Eye (tissue), 1 donor: Measurements from ENCODE around the gene KCNK6.
"Not testable (repeated sequence)": the region's sequence is repeated elsewhere in the genome, so short reads cannot be mapped to it uniquely, and the experiment has no call there.

Source experiments
- DNase-seq: peaks from one replicate; pipeline ENCODE4 v3.0.0-alpha.2; 2015

Gene KCNK6

GRCh38 chr19:38324431-38324830 lies 4.8 kb downstream of the KCNK6 start:
- no peak for DNase-seq

GRCh38 chr19:38326591-38326990 lies 6.9 kb downstream of the KCNK6 start:
- no peak for DNase-seq

DNA sequence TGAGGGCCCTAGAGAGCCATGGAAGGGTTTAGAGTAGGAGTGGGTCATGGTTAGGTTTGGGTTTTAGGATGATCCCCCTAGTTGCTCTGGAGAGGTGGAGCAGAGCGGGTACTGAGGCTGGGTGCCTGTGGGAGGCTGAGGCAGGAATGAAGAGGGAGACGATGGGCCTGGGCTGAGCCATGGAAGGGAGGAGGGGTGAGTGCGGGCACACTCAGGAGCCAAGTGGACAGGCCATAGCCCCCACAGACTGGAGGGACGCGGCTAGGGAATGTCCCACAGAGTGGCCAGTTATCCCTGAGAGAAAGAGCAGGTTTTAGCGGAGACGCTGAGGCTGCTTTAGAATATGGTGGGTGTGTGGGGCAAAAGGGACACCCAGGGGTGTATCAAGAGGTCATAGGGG lies 10.0 kb downstream of the KCNK6 start:
- no peak for DNase-seq

GRCh38 chr19:38331728-38332127 lies 12.1 kb downstream of the KCNK6 start:
- DNase-seq = no peak

DNA sequence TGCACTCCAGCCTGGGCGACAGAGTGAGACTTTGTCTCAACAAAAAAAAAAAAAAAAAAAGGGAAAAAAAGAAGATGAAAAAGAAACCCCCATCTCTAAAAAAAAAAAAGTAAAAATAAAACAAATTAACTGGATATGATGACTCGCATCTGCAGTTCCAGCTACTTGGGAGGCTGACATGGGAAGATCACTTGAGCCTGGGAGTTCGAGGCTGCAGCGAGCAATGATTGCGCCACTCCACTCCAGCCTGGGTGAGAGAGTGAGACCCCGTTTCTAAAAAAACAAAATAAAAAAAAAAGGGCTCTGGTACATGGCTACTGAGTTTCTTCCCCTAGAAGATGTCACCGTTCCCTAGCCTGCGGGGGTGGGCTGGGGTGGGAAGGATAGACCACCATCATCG lies 13.6 kb downstream of the KCNK6 start:
- DNase-seq = no peak

DNA sequence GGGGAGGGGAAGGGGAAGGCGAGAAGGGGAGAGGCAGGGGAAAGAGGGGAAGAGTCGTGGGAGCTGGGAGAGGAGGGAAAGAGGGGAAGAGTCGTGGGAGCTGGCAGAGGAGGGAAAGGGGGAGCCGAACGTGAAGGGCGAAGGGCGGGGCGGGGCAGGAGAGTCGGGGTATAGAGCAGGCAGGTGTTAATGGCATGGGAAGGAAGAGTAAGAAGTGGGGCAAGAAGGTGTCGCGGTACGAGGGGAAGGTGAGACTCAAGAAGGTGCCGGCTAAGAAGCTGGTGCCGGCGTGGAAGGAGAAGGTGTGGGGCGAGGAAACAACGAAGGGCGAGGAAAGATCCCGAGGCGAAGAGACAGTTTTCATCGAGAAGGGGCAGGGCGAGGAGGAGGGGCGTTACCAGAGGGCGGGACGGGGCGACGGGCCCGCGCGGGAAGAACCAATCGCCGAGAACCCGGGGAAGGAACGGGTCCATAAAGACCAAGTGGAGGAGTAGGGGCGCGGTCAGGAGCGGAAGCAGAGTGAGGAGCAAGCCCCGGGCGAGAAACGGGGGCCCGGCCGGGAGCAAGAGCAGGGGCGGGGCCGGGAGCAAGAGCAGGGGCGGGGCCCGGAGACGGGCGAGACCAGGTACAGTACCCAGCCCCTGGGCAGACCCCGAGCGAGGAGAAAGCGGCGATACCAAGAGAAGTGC lies 16.4 kb downstream of the KCNK6 start:
- DNase-seq = peak; percentile 97

- peak; percentile 97 for DNase-seq
Measured at GRCh38 chr19:38336638-38337359, 17.2 kb downstream of the KCNK6 start.

DNA sequence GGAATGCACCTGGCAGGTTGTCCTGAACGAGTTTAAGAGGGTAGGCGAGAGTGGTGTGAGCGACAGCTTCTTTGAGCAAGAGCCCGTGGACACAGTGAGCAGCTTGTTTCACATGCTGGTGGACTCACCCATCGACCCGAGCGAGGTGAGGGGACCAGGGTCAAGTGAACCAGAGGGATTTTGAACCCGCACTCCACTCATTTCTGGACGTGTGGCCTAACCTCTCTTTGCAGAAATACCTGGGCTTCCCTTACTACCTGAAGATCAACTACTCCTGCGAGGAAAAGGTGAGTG lies 17.7 kb downstream of the KCNK6 start:
- no peak for DNase-seq

DNA sequence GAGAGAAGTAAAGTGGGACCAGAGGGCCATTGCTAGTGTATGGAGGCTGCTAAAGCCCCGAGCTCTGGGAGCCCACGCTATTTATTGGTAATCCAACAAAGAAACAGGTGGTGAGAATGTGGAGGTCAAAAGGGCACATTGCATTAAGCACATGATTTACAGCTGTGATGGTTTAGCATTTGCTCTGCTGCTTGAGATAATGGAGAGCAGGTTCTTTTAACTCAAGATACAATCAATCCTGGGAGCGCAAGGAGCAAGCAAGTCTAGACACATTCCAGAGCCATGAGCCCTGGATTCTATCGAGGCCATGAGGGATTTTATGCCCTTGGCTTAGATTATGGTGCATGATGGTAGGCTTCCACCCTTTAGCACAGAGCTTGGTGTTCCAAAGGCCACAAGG lies 19.4 kb downstream of the KCNK6 start:
- DNase-seq = not testable (repeated sequence)

DNA sequence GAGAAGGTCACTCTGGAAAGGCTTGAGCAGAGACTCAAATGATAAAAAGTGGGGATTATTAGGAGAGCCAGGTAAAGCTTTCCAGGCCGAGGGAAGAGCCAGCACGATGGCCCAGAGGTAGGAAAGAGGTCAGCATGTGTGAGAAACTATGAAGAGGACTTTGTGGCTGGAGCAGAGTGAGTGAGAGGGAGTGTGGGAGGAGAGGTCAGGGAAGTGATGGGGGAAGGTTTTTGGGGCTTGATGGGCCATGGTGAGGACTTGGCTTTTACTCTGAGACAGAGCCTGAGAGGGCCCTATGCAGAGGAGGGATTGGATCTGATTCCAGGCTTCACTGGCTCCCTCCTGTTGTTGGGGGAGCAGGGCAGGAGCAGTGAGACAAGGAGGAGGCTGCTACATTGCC lies 21.3 kb downstream of the KCNK6 start:
- DNase-seq = no peak

DNA sequence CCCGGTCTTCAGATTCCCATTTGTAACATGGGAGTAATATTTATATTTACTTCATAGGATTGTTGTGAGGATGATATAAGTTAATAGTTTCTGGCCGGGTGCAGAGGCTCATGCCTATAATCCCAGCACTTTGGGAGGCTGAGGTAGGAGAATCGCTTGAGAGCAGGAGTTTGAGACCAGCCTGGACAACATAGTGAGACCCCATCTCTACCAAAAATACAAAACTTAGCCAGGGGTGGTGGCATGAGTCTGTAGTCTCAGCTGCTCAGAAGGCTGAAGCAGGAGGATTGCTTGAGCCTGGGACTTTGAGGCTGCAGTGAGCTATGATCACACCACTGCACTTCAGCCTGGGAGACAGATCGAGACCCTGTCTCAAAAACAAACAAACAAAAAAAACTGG lies 27.2 kb downstream of the KCNK6 start:
- no peak for DNase-seq

GRCh38 chr19:38350883-38351282 lies 31.2 kb downstream of the KCNK6 start:
- DNase-seq = no peak

DNA sequence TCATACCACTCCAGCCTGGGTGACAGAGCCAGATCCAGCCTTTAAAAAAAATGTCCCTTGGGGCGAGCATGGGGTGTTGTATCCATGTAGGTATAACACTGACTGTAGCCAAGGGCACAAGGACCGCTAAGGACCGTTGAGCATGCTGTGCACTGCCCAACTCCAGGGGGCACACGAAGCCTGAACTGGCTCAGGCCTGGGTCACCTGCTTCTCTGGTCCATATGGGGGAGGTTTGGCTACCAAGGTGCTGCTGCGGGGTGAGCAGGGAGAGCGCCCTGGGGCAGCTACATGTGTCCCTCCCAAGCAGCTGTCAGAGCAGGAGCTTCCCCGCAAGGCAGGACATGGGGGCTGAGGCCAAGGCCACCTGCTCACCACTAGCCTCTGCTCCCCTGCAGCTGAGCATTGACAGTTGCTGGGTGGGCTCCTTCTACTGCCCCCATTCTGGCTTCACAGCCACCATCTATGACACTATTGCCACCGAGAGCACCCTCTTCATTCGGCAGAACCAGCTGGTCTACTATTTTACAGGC lies 32.3 kb downstream of the KCNK6 start:
- no peak for DNase-seq

- DNase-seq = peak; percentile 52
Measured at GRCh38 chr19:38352611-38353010, 33.0 kb downstream of the KCNK6 start.

GRCh38 chr19:38355728-38356725 lies 36.4 kb downstream of the KCNK6 start:
- DNase-seq = no peak

DNA sequence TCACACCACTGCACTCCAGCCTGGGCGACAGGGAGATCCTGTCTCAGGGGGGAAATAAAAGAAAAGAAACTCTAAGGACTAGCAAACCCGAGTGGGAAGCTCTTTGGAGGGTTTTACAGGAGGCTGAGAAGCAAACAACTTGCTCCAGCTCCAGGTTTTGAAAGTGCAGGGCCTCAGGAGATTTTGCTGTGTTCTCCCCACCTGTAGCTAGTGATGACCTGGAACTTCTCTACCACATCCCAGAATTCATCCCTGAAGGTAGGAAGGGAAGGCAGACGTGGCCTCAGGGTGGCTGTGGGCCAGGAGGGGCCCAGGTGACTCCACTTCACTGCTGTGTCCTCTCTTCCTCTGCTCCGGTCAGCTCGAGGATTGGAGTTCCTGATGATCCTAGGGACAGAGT lies 38.4 kb downstream of the KCNK6 start:
- DNase-seq = no peak

- no peak for DNase-seq
Measured at GRCh38 chr19:38359242-38360021, 39.8 kb downstream of the KCNK6 start.

- no peak for DNase-seq
Measured at GRCh38 chr19:38360351-38360750, 40.7 kb downstream of the KCNK6 start.

GRCh38 chr19:38360839-38361631 lies 41.4 kb downstream of the KCNK6 start:
- no peak for DNase-seq

- DNase-seq = peak; percentile 89
Measured at GRCh38 chr19:38361633-38362075, 42.0 kb downstream of the KCNK6 start.
